RPMI7951 (cell line): ENCODE data around the gene MYADML2. TPM values are rescaled to one million over a fixed set of nuclear protein-coding genes. Genes with fewer than 3 reads are reported as not detected.
"Not testable (repeated sequence)": the region's sequence is repeated elsewhere in the genome, so short reads cannot be mapped to it uniquely, and the experiment has no call there.

Experiments used
- DNase-seq: peaks from one replicate; pipeline ENCODE4 v3.0.0-alpha.2; 2012; ENCODE audit warnings: low read depth
- total RNA-seq: library from RNA; depleted of rRNA; stranded (reverse); fragments of >200 nt; shearing (Covaris generic); gene quantifications from 2 replicates; pipeline ENCODE4 v1.2.3, GENCODE V29; 2014

Gene MYADML2
- total RNA-seq, 1 experiment from 2014 or later: not detected

DNA sequence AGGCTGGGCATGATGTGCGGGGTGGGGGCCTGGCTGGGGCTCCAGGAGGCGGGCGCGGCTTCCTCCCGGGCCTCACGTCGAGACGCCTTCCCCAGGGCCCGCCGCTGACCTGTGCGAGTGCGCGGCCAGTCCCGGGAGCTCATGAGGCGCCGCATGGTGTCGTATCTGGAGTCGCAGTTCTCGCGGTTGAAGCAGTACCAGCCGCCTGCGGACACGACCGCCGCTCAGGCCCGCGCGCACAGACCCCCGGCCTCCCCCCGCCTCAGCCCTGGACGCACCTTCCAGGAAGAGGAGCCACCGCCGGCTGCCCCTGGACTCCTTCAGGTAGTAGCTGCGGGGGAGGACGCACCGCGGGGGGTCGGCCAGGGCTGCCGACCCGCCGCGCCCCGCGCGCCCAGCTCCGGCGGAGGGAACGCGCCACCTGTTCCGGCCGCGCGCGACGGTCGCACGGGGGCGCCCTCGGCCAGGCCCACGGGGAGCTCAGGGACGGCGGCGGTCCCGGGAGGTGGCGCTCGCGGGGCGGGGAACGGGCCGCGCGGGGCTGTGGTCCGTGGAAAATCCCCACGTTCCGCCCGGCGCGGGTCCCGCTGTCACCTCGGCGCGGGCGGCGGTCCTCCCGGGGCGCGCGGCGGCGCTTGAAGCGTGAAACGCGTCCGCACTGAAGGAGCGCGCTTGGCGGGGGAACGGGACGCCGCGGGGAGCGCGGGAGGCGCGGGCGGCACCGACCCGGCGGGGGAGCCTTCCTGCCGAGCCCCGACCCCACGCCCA is 12.5 kb upstream of the MYADML2 start:
- DNase-seq: peak; percentile 32

DNA sequence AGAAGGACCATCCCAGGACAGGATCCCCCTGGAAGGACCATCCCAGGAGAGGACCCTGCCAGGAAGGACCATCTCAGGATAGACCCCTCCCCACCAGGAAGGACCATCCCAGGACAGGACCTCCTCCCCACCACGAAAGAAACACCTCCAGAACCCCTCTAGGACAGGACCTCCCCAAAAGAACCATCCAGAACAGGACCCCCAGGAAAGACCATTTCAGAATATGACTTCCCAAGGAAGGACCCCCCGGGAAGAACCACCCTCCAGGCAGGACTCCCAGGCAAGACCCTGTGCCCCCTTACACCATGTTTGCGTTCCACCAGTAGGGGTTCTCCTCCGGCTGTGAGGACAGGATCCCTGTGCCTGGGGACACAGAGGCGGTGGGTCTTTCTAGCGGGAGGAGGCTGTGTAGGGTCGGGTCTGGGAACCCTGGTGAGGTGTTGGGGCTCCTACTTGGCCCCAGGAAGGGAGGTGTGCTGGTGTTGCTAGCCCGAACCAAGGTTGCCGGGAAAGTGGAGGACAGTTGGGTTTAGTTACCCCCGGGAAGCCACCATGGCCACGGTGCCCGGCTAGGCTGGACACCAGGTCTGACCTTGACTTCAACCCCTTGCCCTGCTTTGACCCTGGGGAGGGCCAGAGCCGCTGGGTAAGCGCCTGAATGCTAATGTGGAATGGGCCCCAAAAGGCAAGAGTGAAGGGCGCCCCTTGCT is 11.8 kb upstream of the MYADML2 start:
- DNase-seq: no peak

GRCh38 chr17:81957691-81958432 is 10.8 kb upstream of the MYADML2 start:
- DNase-seq: no peak

- no peak for DNase-seq
Measured at GRCh38 chr17:81956607-81957589, 9.9 kb upstream of the MYADML2 start.

DNA sequence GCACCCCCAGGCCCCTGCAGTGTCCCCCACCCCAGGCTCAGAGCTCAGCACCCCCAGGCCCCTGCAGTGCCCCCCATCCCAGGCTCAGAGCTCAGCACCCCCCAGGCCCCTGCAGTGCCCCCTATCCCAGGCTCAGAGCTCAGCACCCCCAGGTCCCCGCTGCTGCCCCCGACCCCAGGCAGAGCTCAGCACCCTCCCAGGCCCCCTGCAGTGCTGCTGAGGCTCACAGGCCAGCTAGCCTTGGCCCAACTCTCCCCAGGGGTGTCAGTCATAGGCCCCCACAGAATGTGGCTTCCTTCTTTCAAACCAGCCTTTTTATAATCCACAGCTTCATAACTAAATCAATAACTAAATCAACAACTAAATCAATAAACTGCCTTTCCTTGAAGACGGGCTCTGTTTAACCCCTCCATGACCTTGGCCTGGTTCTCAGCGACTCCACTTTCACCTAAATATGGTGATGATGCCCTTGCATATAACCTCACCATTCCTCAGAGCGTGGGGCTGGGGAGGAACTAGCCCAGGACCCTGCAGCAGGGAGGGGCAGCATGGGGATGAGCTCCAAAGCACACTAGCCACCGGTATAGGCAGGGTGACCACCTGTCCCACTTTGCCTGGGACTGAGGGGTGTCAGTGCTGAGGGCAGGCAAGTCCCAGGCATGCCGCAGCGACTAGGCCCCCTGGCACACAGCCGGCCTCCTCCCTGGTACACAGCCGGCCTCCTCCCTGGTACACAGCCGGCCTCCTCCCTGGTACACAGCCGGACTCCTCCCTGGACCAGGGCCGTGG is 8.9 kb upstream of the MYADML2 start:
- no peak for DNase-seq

DNA sequence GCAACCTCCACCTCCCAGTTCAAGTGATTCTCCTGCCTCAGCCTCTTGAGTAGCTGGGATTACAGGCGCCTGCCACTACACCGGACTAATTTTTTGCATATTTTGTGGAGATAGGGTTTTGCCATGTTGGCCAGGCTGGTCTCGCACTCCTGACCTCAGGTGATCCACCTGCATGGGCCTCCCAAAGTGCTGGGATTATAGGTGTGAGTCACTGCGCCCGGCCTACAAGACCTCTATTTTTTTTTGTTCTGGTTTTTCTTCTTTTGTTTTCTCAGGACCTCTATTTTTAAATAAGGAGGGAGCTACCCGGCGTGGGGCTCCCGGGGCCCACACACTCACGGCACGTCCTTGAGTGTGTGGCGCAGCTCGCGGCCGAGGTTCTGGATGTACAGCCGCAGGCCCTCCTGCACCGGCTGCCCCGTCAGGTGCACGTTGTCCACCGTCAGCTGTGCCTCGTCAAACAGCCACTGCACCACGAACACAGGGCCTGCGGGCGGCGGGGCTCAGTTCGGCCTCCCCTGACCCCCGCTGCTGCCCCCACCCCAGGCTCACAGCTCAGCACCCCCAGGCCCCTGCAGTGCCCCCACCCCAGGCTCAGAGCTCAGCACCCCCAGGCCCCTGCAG is 8.1 kb upstream of the MYADML2 start:
- DNase-seq: no peak

GRCh38 chr17:81954131-81955057 is 7.4 kb upstream of the MYADML2 start:
- no peak for DNase-seq

- DNase-seq: not testable (repeated sequence)
Measured at GRCh38 chr17:81953443-81953842, 6.4 kb upstream of the MYADML2 start.

DNA sequence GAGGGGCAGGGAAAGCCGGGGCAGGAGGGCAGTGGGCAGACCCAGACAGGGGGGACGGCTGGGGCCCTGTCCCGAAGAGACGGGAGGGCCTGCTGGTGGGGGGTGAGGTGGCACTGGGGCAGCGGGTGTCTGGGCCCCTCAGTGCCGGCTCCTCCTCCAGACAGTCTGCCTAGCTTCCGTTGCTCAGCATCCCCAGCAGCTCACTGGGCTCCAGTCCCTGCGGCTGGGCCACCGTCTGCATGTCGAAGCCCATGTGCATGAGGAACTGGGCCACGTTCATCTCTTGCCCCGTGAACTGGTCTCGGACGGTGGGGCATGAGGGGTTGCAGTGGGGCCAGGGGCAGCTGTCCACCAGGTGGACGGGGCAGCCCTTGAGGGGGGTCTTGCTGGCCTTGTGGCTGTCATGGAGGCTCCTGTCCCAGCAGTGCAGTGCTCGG is 5.8 kb upstream of the MYADML2 start:
- DNase-seq: no peak

GRCh38 chr17:81951785-81952684 is 5.0 kb upstream of the MYADML2 start:
- no peak for DNase-seq

DNA sequence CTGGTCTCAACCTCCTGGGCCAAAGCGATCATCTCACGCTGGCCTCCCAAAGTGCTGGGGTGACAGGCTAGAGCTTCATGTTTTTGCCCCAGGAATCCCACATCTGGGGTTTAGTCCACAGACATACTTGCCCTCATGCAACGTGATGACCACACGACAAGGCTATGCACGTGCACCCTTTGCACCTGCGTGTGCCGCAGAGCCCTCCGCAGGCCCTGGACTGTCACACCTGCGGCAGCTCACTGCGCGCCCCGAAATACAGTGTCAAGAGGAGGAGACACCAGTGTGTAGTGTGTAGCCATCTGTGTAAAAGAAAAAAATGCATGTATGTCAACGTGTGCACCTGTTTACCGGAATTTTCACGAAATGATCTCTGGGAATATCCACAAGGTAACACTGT is 3.5 kb upstream of the MYADML2 start:
- DNase-seq: no peak

DNA sequence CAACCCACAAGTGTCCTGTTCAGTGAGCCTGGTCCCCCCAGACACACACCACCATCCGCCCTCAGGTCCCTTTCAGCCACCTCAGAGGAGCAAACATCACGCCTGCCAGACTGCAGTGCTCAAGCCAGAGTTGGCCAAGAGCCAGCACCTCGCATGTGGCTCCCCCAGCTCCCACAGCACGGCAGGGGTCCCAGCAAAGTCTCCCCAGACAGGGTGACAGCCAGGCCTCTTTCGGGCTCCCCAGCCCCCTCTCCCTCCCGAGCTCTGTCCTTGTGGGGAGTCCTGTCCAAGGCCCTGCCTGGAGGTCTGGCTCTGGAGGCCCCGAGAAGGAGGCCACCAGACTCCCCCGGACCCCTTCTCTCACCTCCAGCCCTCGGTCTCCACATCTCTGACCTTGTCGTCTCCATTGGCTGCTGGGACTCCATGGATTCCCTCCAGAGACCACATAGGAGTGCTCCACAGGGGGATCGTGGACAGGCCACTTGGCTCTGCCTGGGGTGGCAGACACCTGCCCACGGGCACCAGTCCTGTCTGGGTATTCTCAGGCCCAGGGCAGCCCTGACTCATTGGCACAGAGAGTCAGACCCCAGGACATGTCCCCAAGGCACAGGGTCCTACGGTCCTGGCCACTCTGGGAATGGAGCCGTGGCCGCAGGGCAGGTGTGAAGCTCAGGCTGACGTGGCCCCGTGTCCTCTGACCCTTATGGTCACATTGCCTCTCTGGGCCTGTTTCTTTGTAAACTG is 1.8 kb upstream of the MYADML2 start:
- no peak for DNase-seq

- DNase-seq: no peak
Measured at GRCh38 chr17:81944858-81945257, 2.2 kb downstream of the MYADML2 start.

- DNase-seq: no peak
Measured at GRCh38 chr17:81942167-81942553, 4.9 kb downstream of the MYADML2 start.

GRCh38 chr17:81941484-81942166 is 5.4 kb downstream of the MYADML2 start:
- DNase-seq: no peak
